T-helper 17 cell (primary cell): Measurements from ENCODE around the gene CEACAM18. TPM values are rescaled to one million over a fixed set of nuclear protein-coding genes. Genes with fewer than 3 reads are reported as not detected.
"Not testable (repeated sequence)": the region's sequence is repeated elsewhere in the genome, so short reads cannot be mapped to it uniquely, and the experiment has no call there.

Experiments used
- ATAC-seq: fragments of 150-1000 bp; cut with Tn5 transposase; 2 replicates; pipeline ENCODE4 v1.10.0; 2021; ENCODE audit warnings: mild to moderate bottlenecking, moderate library complexity
- DNase-seq, 3 donors: peaks; one replicate each; pipeline versions ENCODE4 v3.0.0 to v3.0.0-alpha.2; 2020 to 2021
- H3K9me3 ChIP-seq: one replicate; pipeline ENCODE4 v1.7.0; 2013; ENCODE audit warnings: low read length, mild to moderate bottlenecking; ENCODE audit not compliant: control insufficient read depth, poor library complexity, severe bottlenecking
- H3K27ac Mint-ChIP-seq: one replicate; pipeline ENCODE4 v1.8.0; 2022; ENCODE audit warnings: mild to moderate bottlenecking, moderate library complexity, mixed read lengths
- H3K27me3 Mint-ChIP-seq: one replicate; pipeline ENCODE4 v1.8.0; 2022; ENCODE audit warnings: mixed read lengths
- H3K36me3 Mint-ChIP-seq: one replicate; pipeline ENCODE4 v1.8.0; 2022; ENCODE audit warnings: low read depth, mixed read lengths
- H3K4me1 Mint-ChIP-seq: one replicate; pipeline ENCODE4 v1.8.0; 2022; ENCODE audit warnings: mild to moderate bottlenecking, mixed read lengths
- H3K4me3 Mint-ChIP-seq: one replicate; pipeline ENCODE4 v1.8.0; 2022; ENCODE audit warnings: mild to moderate bottlenecking, moderate library complexity, mixed read lengths
- total RNA-seq, 4 donors: library from RNA in 2 of 4; stranded (reverse) in 2 of 4; gene quantifications; one replicate each; pipeline ENCODE4 v1.2.3 and lab custom pipeline; 2022 to 2026

The CEACAM18 gene
- total RNA-seq: not detected
- 0 reads per million in 2 donors for total RNA-seq (lab: John Stamatoyannopoulos, UW)

GRCh38 chr19:51478381-51479234, at the start of gene CEACAM18:
TSS of gene CEACAM18 (plus strand) at chr19:51478539.
- peaks cover 3% of the 10 kb centered on the region for H3K36me3 Mint-ChIP-seq
- no peak for ATAC-seq

GRCh38 chr19:51430221-51430620, 48.1 kb upstream of the CEACAM18 start:
- no peaks in the 10 kb centered on the region for H3K36me3 Mint-ChIP-seq

More at GRCh38 chr19:51478381-51479234, at the start of gene CEACAM18:
- no peak within 1 kb of the TSS for H3K27ac Mint-ChIP-seq
- peaks cover 3% of the 10 kb centered on the region for H3K4me1 Mint-ChIP-seq
- H3K9me3 ChIP-seq: no peaks in the 10 kb centered on the region
- H3K27me3 Mint-ChIP-seq: peaks cover 68% of the 10 kb centered on the region
- H3K4me3 Mint-ChIP-seq: no peak within 1 kb of the TSS
- no peak for DNase-seq

GRCh38 chr19:51431124-51431523, 47.2 kb upstream of the CEACAM18 start:
- no peak overlapping the region for H3K4me3 Mint-ChIP-seq
- no peak for DNase-seq
- no peaks in the 10 kb centered on the region for H3K9me3 ChIP-seq
- no peak overlapping the region for H3K27ac Mint-ChIP-seq
- peaks cover 5% of the 10 kb centered on the region for H3K4me1 Mint-ChIP-seq
- ATAC-seq: no peak
- peaks cover 23% of the 10 kb centered on the region for H3K27me3 Mint-ChIP-seq
- H3K36me3 Mint-ChIP-seq: no peaks in the 10 kb centered on the region

More at GRCh38 chr19:51430221-51430620, 48.1 kb upstream of the CEACAM18 start:
- H3K27ac Mint-ChIP-seq: no peak overlapping the region
- no peak overlapping the region for H3K4me3 Mint-ChIP-seq
- H3K9me3 ChIP-seq: no peaks in the 10 kb centered on the region
- H3K4me1 Mint-ChIP-seq: peaks cover 5% of the 10 kb centered on the region
- ATAC-seq: no peak
- H3K27me3 Mint-ChIP-seq: peaks cover 21% of the 10 kb centered on the region
- DNase-seq: no peak

GRCh38 chr19:51433043-51433442, 45.3 kb upstream of the CEACAM18 start:
- H3K27ac Mint-ChIP-seq: no peak overlapping the region
- ATAC-seq (no peak), DNase-seq (no peak)
- H3K36me3 Mint-ChIP-seq: no peaks in the 10 kb centered on the region
- peaks cover 5% of the 10 kb centered on the region for H3K4me1 Mint-ChIP-seq
- peaks cover 28% of the 10 kb centered on the region for H3K27me3 Mint-ChIP-seq
- no peaks in the 10 kb centered on the region for H3K9me3 ChIP-seq
- H3K4me3 Mint-ChIP-seq: no peak overlapping the region

GRCh38 chr19:51434456-51434855, 43.9 kb upstream of the CEACAM18 start:
- H3K27ac Mint-ChIP-seq: no peak overlapping the region
- peaks cover 11% of the 10 kb centered on the region for H3K4me1 Mint-ChIP-seq
- no peaks in the 10 kb centered on the region for H3K36me3 Mint-ChIP-seq
- no peaks in the 10 kb centered on the region for H3K9me3 ChIP-seq
- H3K4me3 Mint-ChIP-seq: no peak overlapping the region
- ATAC-seq (no peak), DNase-seq (no peak)
- peaks cover 31% of the 10 kb centered on the region for H3K27me3 Mint-ChIP-seq

- DNase-seq (no peak), ATAC-seq (no peak)
- peak overlapping the region; percentile 94 for H3K27ac Mint-ChIP-seq
- H3K4me1 Mint-ChIP-seq: peaks cover 24% of the 10 kb centered on the region
- H3K36me3 Mint-ChIP-seq: no peaks in the 10 kb centered on the region
- no peaks in the 10 kb centered on the region for H3K9me3 ChIP-seq
- no peak overlapping the region for H3K4me3 Mint-ChIP-seq
- H3K27me3 Mint-ChIP-seq: peaks cover 26% of the 10 kb centered on the region
Measured at GRCh38 chr19:51439021-51439465, 39.3 kb upstream of the CEACAM18 start.

GRCh38 chr19:51440052-51440451, 38.3 kb upstream of the CEACAM18 start:
- Mint-ChIP-seq H3K4me3 (no peak overlapping the region), H3K27ac (peak overlapping the region; percentile 94), H3K36me3 (no peaks in the 10 kb centered on the region), H3K27me3 (peaks cover 26% of the 10 kb centered on the region), H3K4me1 (peaks cover 24% of the 10 kb centered on the region)
- H3K9me3 ChIP-seq: no peaks in the 10 kb centered on the region
- DNase-seq (no peak), ATAC-seq (no peak)

GRCh38 chr19:51440846-51441409, 37.4 kb upstream of the CEACAM18 start:
- Mint-ChIP-seq H3K4me1 (peaks cover 24% of the 10 kb centered on the region), H3K27me3 (peaks cover 22% of the 10 kb centered on the region), H3K36me3 (no peaks in the 10 kb centered on the region), H3K27ac (peak overlapping the region; percentile 94), H3K4me3 (peak overlapping the region; percentile 88)
- DNase-seq (no peak), ATAC-seq (no peak)
- no peaks in the 10 kb centered on the region for H3K9me3 ChIP-seq

- ATAC-seq (peak; percentile 90), DNase-seq (peak; percentile 44 to 67 (median 59))
- H3K27me3 Mint-ChIP-seq: peaks cover 15% of the 10 kb centered on the region
- H3K27ac Mint-ChIP-seq: peak overlapping the region; percentile 94
- no peaks in the 10 kb centered on the region for H3K36me3 Mint-ChIP-seq
- H3K9me3 ChIP-seq: no peaks in the 10 kb centered on the region
- H3K4me1 Mint-ChIP-seq: peaks cover 24% of the 10 kb centered on the region
- peak overlapping the region; percentile 88 for H3K4me3 Mint-ChIP-seq
Measured at GRCh38 chr19:51441410-51442390, 36.6 kb upstream of the CEACAM18 start.

- DNase-seq, ATAC-seq, H3K9me3 ChIP-seq, H3K4me3 Mint-ChIP-seq, H3K36me3 Mint-ChIP-seq, H3K27me3 Mint-ChIP-seq: not testable (repeated sequence)
- Mint-ChIP-seq H3K4me1 (peaks cover 13% of the 10 kb centered on the region), H3K27ac (peak overlapping the region; percentile 89)
Measured at GRCh38 chr19:51447510-51447909, 30.8 kb upstream of the CEACAM18 start.

GRCh38 chr19:51448011-51448410, 30.3 kb upstream of the CEACAM18 start:
- Mint-ChIP-seq H3K4me1 (peaks cover 11% of the 10 kb centered on the region), H3K36me3 (no peaks in the 10 kb centered on the region), H3K4me3 (peak overlapping the region; percentile 84), H3K27ac (peak overlapping the region; percentile 89), H3K27me3 (no peaks in the 10 kb centered on the region)
- ATAC-seq: no peak
- DNase-seq: no peak
- H3K9me3 ChIP-seq: peaks cover 4% of the 10 kb centered on the region

- H3K9me3 ChIP-seq: peaks cover 4% of the 10 kb centered on the region
- DNase-seq (no peak), ATAC-seq (peak; percentile 35)
- H3K27ac Mint-ChIP-seq: peak overlapping the region; percentile 89
- H3K27me3 Mint-ChIP-seq: peaks cover 2% of the 10 kb centered on the region
- H3K4me1 Mint-ChIP-seq: peaks cover 11% of the 10 kb centered on the region
- H3K4me3 Mint-ChIP-seq: peak overlapping the region; percentile 84
- H3K36me3 Mint-ChIP-seq: no peaks in the 10 kb centered on the region
Measured at GRCh38 chr19:51448411-51449016, 29.8 kb upstream of the CEACAM18 start.
